Measurements from ENCODE around the gene ROR1. TPM values are rescaled to one million over a fixed set of nuclear protein-coding genes. Genes with fewer than 3 reads are reported as not detected.

Gene ROR1
- total RNA-seq, 2 experiments from 2014 or later, result not detected

DNA sequence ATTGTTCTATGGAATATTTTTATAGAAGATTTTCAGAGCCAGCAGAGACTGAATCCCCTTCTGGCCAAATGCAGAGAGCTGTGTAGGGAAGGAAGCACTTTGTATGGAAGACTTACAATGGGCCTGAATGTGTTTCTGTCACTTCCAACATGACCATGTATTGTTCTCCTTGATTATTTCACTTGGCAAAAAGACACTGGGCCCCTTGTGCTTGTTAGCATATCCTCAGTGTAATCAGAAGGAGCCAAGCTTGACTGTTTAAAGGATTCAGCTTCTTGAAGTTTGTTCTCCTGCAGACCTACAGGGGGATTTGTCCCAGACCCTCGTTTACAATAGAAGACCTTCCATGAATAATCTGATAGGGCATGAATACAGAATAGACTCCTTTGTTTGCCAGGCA lies 381.5 kb downstream of the ROR1 start:
- no peak overlapping the region for H3K27ac Mint-ChIP-seq
- POLR2A ChIA-PET, result no interaction called here
- ATAC-seq, result no peak
- CTCF ChIA-PET, result no interaction called here
- no peaks in the 10 kb centered on the region for H3K4me1 Mint-ChIP-seq (ENCODE audit: low read depth)
- H3K4me3 Mint-ChIP-seq, result no peak overlapping the region
- DNase-seq, result no peak
- H3K27me3 Mint-ChIP-seq (ENCODE audit: low read depth), result peaks cover 2% of the 10 kb centered on the region
- H3K36me3 Mint-ChIP-seq (ENCODE audit: low read depth), result no peaks in the 10 kb centered on the region
- no peaks in the 10 kb centered on the region for H3K9me3 Mint-ChIP-seq (ENCODE audit: insufficient read depth)

GRCh38 chr1:64161357-64161941 lies 387.6 kb downstream of the ROR1 start:
- H3K27me3 Mint-ChIP-seq (ENCODE audit: low read depth), result peaks cover 4% of the 10 kb centered on the region
- CTCF ChIA-PET, result interaction anchor here (0.8 kb wide), 1 partner anchor 24 kb away, joined by 3 read pairs; no protein-coding TSS in a partner anchor
- DNase-seq (no peak), ATAC-seq (no peak)
- no peaks in the 10 kb centered on the region for H3K4me1 Mint-ChIP-seq (ENCODE audit: low read depth)
- no peaks in the 10 kb centered on the region for H3K36me3 Mint-ChIP-seq (ENCODE audit: low read depth)
- no peak overlapping the region for H3K4me3 Mint-ChIP-seq
- POLR2A ChIA-PET, result no interaction called here
- H3K27ac Mint-ChIP-seq, result no peak overlapping the region
- H3K9me3 Mint-ChIP-seq (ENCODE audit: insufficient read depth), result no peaks in the 10 kb centered on the region

GRCh38 chr1:64162151-64162550 lies 388.3 kb downstream of the ROR1 start:
- H3K27me3 Mint-ChIP-seq (ENCODE audit: low read depth), result peaks cover 4% of the 10 kb centered on the region
- no peaks in the 10 kb centered on the region for H3K36me3 Mint-ChIP-seq (ENCODE audit: low read depth)
- ChIA-PET CTCF (no interaction called here), POLR2A (no interaction called here)
- ATAC-seq, result no peak
- H3K9me3 Mint-ChIP-seq (ENCODE audit: insufficient read depth), result no peaks in the 10 kb centered on the region
- no peak overlapping the region for H3K27ac Mint-ChIP-seq
- no peaks in the 10 kb centered on the region for H3K4me1 Mint-ChIP-seq (ENCODE audit: low read depth)
- H3K4me3 Mint-ChIP-seq, result no peak overlapping the region
- DNase-seq, result no peak

DNA sequence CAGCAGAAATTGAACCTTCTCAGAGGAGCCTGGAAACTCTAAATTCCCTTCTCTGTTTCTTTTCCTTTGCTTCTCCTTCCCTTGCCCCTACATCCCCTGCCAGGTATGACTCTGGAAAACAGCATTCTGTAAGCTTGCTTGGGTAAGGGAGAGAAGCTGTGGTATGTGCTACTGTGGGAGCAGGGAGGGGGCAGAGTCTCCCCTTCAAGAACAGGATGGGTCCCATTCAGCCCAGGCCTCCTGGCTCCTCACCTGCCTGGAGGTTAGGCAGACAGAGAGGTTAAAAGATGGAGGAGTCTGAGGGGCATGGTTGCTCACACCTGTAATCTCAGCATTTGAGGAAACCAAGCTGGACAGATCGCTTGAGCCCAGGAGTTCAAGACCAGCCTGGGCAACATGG lies 389.0 kb downstream of the ROR1 start:
- DNase-seq (no peak), ATAC-seq (no peak)
- H3K27me3 Mint-ChIP-seq (ENCODE audit: low read depth), result peaks cover 4% of the 10 kb centered on the region
- POLR2A ChIA-PET, result no interaction called here
- CTCF ChIA-PET, result interaction anchor here (1.5 kb wide), 1 partner anchor 26 kb away, joined by 5 read pairs; no protein-coding TSS in a partner anchor
- H3K4me1 Mint-ChIP-seq (ENCODE audit: low read depth), result no peaks in the 10 kb centered on the region
- H3K4me3 Mint-ChIP-seq, result no peak overlapping the region
- H3K9me3 Mint-ChIP-seq (ENCODE audit: insufficient read depth), result no peaks in the 10 kb centered on the region
- H3K36me3 Mint-ChIP-seq (ENCODE audit: low read depth), result no peaks in the 10 kb centered on the region
- no peak overlapping the region for H3K27ac Mint-ChIP-seq

DNA sequence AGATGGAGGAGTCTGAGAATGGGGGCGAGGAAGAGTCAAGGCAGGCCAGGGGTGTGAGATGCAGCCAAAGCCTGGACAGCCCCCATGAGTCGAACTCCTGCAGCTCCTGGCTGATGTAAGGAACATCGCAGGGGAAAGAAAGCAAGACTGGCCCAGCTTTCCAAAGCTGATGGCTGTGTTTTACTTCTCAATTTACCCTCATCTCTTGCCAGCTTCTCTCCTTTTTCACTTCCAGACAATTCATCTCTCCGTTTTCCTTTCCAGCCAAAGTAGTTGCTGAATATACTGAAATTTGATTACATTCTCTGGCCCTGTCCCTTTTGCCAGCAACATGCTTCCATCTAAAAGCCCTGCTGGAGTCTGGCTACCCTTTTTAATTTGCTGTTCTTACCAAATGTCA lies 389.6 kb downstream of the ROR1 start:
- H3K9me3 Mint-ChIP-seq (ENCODE audit: insufficient read depth), result no peaks in the 10 kb centered on the region
- DNase-seq (no peak), ATAC-seq (no peak)
- no peaks in the 10 kb centered on the region for H3K36me3 Mint-ChIP-seq (ENCODE audit: low read depth)
- CTCF ChIA-PET, result interaction anchor here (1.5 kb wide), 1 partner anchor 26 kb away, joined by 5 read pairs; no protein-coding TSS in a partner anchor
- H3K27me3 Mint-ChIP-seq (ENCODE audit: low read depth), result peaks cover 4% of the 10 kb centered on the region
- H3K4me3 Mint-ChIP-seq, result no peak overlapping the region
- POLR2A ChIA-PET, result no interaction called here
- H3K27ac Mint-ChIP-seq, result no peak overlapping the region
- H3K4me1 Mint-ChIP-seq (ENCODE audit: low read depth), result no peaks in the 10 kb centered on the region

GRCh38 chr1:64163970-64164369 lies 390.2 kb downstream of the ROR1 start:
- POLR2A ChIA-PET, result no interaction called here
- no peak overlapping the region for H3K27ac Mint-ChIP-seq
- CTCF ChIA-PET, result interaction anchor here (1.5 kb wide), 1 partner anchor 27 kb away, joined by 5 read pairs; no protein-coding TSS in a partner anchor
- H3K4me1 Mint-ChIP-seq (ENCODE audit: low read depth), result no peaks in the 10 kb centered on the region
- H3K27me3 Mint-ChIP-seq (ENCODE audit: low read depth), result peaks cover 4% of the 10 kb centered on the region
- H3K36me3 Mint-ChIP-seq (ENCODE audit: low read depth), result no peaks in the 10 kb centered on the region
- DNase-seq (no peak), ATAC-seq (no peak)
- no peak overlapping the region for H3K4me3 Mint-ChIP-seq
- no peaks in the 10 kb centered on the region for H3K9me3 Mint-ChIP-seq (ENCODE audit: insufficient read depth)

GRCh38 chr1:64166629-64167028 lies 392.8 kb downstream of the ROR1 start:
- CTCF ChIA-PET, result no interaction called here
- ATAC-seq (no peak), DNase-seq (no peak)
- peaks cover 2% of the 10 kb centered on the region for H3K27me3 Mint-ChIP-seq (ENCODE audit: low read depth)
- no peaks in the 10 kb centered on the region for H3K9me3 Mint-ChIP-seq (ENCODE audit: insufficient read depth)
- no peak overlapping the region for H3K4me3 Mint-ChIP-seq
- POLR2A ChIA-PET, result no interaction called here
- H3K27ac Mint-ChIP-seq, result no peak overlapping the region
- H3K4me1 Mint-ChIP-seq (ENCODE audit: low read depth), result peaks cover 1% of the 10 kb centered on the region
- no peaks in the 10 kb centered on the region for H3K36me3 Mint-ChIP-seq (ENCODE audit: low read depth)

- DNase-seq, result no peak
- ChIA-PET CTCF (no interaction called here), POLR2A (no interaction called here)
- Mint-ChIP-seq H3K36me3 (ENCODE audit: low read depth) (no peaks in the 10 kb centered on the region), H3K27ac (no peak overlapping the region), H3K4me3 (no peak overlapping the region), H3K9me3 (ENCODE audit: insufficient read depth) (no peaks in the 10 kb centered on the region), H3K27me3 (ENCODE audit: low read depth) (peaks cover 2% of the 10 kb centered on the region), H3K4me1 (ENCODE audit: low read depth) (peaks cover 6% of the 10 kb centered on the region)
- no peak for ATAC-seq
These were observed 393.4 kb downstream of the ROR1 start for GRCh38 chr1:64167176-64167575.

DNA sequence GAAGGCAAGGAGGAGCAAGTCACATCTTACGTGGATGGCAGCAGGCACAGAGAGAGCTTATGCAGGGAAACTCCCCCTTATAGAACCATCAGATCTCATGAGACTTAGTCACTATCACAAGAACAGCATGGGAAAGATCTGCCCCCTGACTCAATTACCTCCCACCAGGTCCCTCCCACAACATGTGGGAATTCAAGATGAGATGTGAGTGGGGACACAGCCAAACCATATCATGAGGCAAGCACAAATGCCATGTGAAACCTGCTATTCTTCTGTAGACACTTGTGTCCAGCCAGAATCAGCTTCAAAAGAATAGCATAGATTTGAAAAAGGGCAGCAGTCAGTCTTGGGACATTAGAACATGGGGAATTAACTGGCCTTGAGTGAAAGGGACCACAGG lies 397.4 kb downstream of the ROR1 start:
- ATAC-seq (no peak), DNase-seq (no peak)
- Mint-ChIP-seq H3K4me3 (no peak overlapping the region), H3K27me3 (ENCODE audit: low read depth) (peaks cover 9% of the 10 kb centered on the region), H3K27ac (no peak overlapping the region), H3K36me3 (ENCODE audit: low read depth) (no peaks in the 10 kb centered on the region), H3K9me3 (ENCODE audit: insufficient read depth) (no peaks in the 10 kb centered on the region), H3K4me1 (ENCODE audit: low read depth) (peaks cover 6% of the 10 kb centered on the region)
- ChIA-PET POLR2A (no interaction called here), CTCF (interaction anchor here (0.9 kb wide), 1 partner anchor 35 kb away, joined by 3 read pairs; no protein-coding TSS in a partner anchor)

GRCh38 chr1:64171797-64172281 lies 398.0 kb downstream of the ROR1 start:
- H3K27me3 Mint-ChIP-seq (ENCODE audit: low read depth), result peaks cover 9% of the 10 kb centered on the region
- POLR2A ChIA-PET, result no interaction called here
- H3K9me3 Mint-ChIP-seq (ENCODE audit: insufficient read depth), result no peaks in the 10 kb centered on the region
- no peak overlapping the region for H3K27ac Mint-ChIP-seq
- ATAC-seq (no peak), DNase-seq (no peak)
- H3K4me3 Mint-ChIP-seq, result no peak overlapping the region
- H3K36me3 Mint-ChIP-seq (ENCODE audit: low read depth), result no peaks in the 10 kb centered on the region
- CTCF ChIA-PET, result interaction anchor here (0.9 kb wide), 1 partner anchor 35 kb away, joined by 3 read pairs; no protein-coding TSS in a partner anchor
- peaks cover 6% of the 10 kb centered on the region for H3K4me1 Mint-ChIP-seq (ENCODE audit: low read depth)

DNA sequence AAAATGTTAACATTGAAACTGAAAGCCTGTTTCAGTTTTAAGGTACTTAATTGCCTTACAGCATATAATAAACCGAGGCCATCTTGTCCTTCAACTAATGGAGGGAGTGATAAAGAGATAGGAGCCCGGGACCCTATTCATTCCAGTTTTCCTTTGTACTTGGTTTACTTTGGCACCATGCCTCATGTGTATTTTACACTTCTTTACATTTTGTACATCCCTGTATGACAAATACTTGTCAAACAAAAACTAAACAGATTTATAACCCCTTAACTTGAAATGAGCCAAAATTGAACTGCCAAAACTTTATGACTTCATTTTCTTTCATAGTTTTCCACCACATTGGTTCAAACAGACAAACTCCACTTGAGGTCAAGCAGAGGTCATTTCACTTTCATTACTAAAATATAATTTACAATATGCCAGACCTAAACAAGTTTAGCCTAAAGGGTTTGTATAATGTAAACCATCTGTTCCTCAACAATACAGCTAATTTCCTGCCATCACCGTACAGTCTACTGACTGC lies 398.7 kb downstream of the ROR1 start:
- no peaks in the 10 kb centered on the region for H3K9me3 Mint-ChIP-seq (ENCODE audit: insufficient read depth)
- CTCF ChIA-PET, result interaction anchor here (1.6 kb wide), 1 partner anchor 35 kb away, joined by 3 read pairs; no protein-coding TSS in a partner anchor
- ATAC-seq, result no peak
- H3K27ac Mint-ChIP-seq, result no peak overlapping the region
- no peaks in the 10 kb centered on the region for H3K36me3 Mint-ChIP-seq (ENCODE audit: low read depth)
- peaks cover 9% of the 10 kb centered on the region for H3K27me3 Mint-ChIP-seq (ENCODE audit: low read depth)
- DNase-seq, result no peak
- H3K4me3 Mint-ChIP-seq, result no peak overlapping the region
- peaks cover 6% of the 10 kb centered on the region for H3K4me1 Mint-ChIP-seq (ENCODE audit: low read depth)
- POLR2A ChIA-PET, result no interaction called here

- Mint-ChIP-seq H3K36me3 (ENCODE audit: low read depth) (no peaks in the 10 kb centered on the region), H3K4me3 (no peak overlapping the region), H3K9me3 (ENCODE audit: insufficient read depth) (no peaks in the 10 kb centered on the region), H3K4me1 (ENCODE audit: low read depth) (peaks cover 6% of the 10 kb centered on the region), H3K27me3 (ENCODE audit: low read depth) (peaks cover 9% of the 10 kb centered on the region), H3K27ac (no peak overlapping the region)
- ChIA-PET CTCF (interaction anchor here (1.6 kb wide), 1 partner anchor 36 kb away, joined by 3 read pairs; no protein-coding TSS in a partner anchor), POLR2A (no interaction called here)
- ATAC-seq (no peak), DNase-seq (no peak)
These were observed 399.6 kb downstream of the ROR1 start for GRCh38 chr1:64173336-64173940.

Measured in activated CD8-positive, alpha-beta T cell treated with anti-CD3 and anti-CD28 coated beads, Interleukin-2, amount 10 ng/mL, durations not matched to agents 7 days and 5 days (primary cell).